Middle frontal gyrus (tissue), 1 donor: ENCODE data around the gene PCNT.

Experiments used
- DNase-seq: peaks from one replicate; pipeline ENCODE4 v3.0.0-alpha.2; 2015; ENCODE audit warnings: low spot score; ENCODE audit errors: extremely low spot score

PCNT gene

DNA sequence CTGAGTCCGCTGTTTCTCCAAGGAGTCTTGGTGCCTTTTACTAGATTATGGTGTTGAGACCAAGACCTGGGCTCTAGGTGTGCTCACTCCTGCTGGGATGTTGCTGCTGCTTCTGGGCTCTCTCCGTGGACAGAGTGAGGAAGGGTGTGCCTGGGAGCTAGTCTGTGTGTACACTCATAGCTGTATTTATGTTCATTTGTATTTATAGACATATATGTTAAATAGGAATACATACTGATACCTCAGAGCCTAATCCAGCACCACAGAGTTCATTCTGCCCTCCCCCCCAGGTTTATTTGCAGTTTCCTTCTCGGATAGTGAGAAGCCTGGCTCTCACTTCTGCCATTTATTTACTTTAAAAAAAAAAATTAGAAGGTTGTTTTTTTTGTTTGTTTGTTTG is 12.6 kb downstream of the PCNT start:
- DNase-seq = no peak

DNA sequence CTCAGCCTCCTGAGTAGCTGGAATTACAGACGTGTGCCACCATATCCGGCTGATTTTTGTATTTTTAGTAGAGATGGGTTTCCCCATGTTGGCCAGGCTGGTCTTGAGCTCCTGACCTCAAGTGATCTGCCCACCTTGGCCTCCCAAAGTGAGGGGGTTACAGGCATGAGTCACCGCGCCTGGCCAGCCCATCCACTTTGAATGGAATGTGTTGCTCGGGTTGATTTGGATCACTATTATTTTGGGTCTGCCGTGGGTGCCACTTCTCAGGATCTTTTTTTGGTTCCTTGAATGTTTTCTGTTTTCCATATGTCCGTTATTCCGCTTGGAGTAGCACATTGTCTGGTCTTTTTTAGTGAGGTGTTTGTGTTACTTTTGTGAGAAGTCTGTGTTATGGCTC is 17.0 kb downstream of the PCNT start:
- no peak for DNase-seq

DNA sequence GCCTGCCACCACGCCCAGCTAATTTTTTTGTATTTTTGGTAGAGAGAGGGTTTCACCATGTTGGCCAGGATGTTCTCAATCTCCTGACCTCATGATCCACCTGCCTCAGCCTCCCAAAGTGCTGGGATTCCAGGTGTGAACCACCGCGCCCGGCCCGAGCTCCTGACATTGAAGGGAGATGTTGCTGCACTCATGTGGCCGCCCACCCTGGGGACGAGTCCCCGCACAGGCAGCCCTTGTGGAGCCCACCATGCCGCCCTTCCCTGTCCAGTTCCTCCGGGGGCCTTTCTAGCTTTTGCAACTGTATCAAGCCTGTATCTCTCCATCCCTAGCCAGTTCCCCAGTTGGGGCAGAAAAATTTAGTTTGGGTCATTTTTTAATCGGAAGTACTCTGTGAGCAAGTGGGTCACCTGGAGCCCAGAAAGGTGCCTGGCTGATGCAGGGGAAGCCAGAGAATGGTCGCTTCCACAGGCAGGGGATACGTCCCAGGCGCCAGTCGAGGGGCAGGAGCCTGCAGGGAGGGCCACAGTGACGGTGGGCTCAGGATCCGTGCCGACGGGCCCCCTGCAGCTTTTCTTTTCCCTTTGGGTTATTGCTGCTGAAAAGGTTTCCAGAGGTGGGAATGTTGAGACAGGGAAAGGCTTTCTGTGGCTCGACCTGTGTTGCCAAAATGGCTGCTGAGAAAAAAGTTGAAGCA is 20.4 kb downstream of the PCNT start:
- no peak for DNase-seq

DNA sequence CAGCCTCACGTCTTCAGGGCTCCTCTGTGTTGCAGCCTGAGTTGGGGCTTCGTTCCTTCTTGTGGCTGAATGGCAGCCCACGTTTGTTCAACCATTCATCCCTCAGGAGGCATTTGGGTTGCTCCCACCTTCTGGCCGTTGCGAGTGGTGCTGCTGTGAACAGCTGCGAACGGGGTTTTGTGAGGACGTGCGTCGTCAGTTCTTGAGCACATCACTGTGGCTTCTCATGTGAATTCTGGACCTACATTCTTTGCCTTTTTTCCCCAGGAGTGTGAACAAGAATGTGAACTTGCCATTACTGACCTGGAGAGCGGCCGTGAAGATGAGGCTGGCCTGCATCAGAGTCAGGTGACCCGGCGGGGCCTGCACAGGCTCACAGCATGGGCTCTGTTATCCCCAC is 21.9 kb downstream of the PCNT start:
- no peak for DNase-seq

DNA sequence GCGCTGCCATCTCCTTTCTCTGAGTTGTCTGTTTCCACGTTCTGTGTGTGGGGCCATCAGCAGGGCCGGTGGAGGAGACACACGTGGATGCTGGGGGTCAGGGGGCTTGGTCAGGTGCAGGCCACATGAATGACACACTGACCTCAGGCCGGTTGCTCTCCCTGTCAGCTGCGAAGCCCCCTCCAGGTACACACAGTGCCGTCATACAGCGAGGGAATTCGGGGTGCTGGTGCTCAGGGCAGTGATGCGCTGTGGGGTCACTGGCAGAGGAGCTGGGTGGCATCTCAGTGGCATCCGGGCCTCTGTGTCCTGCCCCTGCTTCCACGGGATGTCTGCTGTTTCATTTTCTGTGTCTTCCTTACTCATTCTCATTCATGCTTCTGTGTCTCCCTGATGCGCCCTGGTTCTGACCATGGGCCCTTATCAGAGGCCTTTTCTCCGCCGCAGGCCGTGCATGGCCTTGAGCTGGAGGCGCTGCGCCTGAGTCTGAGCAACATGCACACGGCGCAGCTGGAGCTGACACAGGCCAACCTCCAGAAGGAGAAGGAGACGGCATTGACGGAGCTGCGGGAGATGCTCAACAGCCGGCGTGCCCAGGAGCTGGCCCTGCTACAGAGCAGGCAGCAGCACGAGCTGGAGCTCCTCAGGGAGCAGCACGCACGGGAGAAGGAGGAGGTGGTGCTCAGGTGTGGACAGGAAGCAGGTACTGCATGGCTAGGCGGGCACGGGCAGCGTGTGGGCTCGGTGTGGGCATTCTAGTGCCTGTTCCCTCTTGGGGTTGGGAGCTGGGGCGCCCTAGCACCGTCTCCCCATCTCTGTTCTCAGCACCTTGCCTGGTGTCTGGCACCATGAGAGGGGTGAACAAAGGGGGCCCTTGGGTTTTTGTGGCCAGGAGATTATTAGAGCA is 22.6 kb downstream of the PCNT start:
- no peak for DNase-seq

DNA sequence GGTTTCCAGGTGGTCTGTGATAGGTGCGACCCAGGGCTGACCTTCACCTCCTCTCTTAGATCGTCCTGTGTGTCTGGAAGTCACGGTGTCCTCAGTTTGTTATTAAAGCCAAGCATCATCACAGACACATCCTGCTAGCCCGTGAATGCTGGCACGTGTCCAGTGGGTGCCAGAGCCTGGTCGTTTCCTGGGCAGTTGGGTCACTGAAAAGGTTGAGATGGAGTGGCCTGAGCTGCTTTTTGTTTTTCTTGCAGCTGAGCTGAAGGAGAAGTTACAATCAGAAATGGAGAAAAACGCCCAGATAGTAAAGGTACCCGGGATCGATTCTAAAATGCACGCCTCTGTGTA is 23.2 kb downstream of the PCNT start:
- no peak for DNase-seq

DNA sequence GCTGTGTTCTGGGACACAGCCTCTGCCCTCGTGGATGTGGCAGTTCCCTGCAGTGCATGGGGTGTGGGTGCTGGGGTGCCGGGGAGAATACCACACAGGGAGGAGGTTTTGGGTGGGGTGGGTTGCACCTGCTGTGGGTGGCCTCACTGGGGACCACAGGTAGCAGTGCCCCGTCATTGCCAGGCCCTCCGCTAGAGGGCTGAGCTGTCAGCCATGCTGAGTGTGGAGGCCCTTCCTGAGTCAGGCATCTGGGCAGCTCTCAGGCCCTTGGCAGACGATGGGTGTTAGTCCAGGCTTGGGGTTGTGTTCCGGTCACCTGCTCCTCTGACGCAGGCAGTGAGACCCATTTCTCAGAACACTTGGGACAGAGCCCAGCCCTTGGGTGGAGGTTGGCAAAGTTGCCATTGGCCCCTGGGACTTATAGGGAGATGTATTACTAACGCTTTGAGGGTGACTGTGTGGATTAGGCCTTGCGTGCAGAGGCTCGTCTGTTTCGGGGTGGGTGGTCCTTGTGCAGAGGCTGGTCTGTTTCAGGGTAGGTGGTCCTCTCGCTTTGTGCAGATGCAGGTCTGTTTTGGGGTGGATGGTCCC is 23.9 kb downstream of the PCNT start:
- DNase-seq = no peak

DNA sequence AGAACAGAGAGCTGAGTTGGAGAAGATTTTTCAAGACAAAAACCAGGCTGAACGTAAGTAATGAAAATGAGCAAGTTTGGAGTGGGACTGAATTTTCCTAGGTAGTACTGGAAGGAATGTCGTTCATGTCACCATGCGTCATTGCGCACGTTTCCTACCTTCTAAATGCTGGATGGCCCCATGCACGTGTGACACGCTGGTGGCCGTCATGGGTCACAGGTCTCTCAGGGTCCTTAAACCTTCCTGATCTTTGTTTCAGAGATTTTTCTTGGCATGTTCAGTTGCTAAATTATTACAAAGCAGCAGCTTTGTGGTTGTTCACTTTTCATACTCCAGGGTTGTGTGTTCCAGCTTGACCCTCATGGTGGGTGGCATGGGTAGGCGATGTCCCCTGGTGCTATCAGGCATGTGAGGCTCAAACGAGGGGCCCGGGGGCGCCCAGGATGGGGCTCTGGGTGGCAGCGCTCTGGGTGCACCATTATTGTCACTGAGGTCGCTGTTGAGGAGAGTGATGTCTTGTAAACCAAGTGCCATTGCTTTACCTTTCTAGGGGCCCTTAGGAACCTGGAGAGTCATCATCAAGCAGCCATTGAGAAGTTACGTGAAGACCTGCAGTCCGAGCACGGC is 25.3 kb downstream of the PCNT start:
- DNase-seq = no peak

DNA sequence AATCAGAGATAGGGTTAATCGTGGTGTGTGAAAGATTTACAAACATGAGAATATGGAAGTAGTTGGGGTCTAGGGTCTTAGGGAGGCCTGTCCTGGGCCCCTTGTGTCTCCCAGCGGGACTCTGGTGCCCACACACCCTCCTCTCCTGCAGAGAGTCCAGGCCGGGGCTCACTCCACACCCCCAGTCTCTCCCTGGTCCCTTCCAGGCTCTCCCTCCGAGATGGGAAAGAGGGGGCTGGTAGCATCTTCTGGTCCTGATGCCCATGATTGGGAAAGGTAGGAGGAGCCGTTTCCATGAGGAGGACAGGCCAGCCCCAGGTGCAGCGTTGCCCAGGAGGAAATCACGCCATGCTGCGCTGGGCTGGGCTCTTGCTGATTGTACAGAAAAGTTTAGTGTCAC is 26.6 kb downstream of the PCNT start:
- no peak for DNase-seq

DNA sequence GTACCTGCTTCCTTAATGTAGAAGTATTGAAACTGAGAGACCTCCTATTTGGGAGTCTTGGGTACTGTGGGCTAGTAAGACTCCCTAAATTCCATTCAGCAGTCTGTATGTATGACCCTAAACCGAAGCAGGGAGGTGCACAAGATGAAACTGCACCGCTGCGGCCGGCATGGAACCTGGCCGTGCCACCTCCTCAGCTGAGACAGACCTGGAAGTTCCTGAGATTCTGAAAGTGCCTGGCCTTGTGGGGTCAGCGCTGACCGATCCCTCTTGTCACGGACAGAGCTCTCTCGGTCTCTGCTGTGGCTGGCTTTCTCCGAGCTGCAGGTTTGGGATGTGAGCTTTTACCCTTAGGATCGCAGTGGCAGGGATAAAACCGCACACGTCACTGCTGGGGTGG is 27.0 kb downstream of the PCNT start:
- DNase-seq = no peak

DNA sequence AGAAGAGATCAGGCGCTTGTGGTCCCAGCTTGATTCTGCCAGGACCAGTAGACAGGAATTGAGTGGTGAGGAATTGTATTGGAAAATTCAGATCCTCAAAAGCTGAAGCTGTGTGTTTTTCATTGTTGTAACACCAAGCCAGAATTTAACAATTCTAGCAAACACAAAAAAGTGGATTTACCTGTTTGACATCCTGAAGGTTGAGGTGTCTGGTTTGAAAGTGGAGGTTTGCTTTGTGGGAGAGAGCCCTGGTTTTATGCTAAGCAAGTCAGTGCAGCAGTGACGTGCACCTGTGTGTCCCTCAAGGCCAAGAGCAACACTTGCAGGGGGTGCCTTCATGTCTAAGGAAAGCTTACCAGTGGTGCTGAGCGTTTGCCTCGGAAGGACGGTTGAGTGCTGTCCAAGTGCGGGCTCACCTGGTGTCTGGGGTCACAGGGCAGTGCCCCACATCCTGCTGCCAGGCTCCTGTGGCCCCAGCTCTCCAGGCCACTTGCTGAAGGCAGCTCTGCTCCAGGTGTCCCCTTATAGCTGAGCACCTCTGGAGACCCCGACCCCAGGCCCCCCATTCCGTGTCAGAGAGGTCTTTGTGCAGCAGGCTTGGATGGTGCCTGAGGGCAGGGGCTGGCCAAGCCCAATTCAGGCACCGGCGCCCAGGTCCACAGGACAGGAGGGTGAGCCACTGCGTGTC is 27.7 kb downstream of the PCNT start:
- no peak for DNase-seq

DNA sequence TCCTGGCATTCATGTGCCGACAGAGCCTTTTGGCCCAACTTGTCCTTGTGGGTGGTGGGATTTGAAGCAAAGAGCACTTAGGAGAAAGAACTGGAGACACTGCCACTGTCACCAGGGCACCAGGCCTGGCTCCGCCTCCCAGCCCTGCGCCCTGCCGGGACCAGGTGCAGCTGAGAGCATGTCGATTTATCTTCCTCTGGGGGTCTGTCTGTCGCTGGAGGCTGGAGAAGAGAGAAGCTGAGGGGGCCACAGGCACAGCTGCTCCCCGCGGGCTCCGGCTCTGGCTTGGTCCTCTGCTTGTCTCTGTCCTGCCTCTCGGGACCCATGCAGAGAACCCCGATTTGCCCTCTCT is 28.2 kb downstream of the PCNT start:
- no peak for DNase-seq

DNA sequence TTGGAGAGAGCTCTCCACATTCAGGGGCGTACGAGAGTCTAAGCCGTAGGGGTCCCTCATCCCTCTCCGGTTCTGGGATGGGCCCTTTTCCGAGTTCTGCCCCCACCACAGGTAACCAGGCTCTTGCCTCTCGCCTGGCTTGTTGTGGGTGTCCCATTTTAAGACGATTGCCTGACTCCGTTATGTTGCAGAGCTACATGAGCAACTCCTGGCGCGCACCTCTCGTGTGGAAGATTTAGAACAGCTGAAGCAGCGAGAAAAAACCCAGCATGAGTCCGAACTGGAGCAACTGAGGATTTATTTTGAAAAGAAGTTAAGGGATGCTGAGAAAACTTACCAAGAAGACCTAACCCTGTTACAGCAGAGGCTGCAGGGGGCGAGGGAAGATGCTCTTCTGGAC is 29.0 kb downstream of the PCNT start:
- DNase-seq = no peak

DNA sequence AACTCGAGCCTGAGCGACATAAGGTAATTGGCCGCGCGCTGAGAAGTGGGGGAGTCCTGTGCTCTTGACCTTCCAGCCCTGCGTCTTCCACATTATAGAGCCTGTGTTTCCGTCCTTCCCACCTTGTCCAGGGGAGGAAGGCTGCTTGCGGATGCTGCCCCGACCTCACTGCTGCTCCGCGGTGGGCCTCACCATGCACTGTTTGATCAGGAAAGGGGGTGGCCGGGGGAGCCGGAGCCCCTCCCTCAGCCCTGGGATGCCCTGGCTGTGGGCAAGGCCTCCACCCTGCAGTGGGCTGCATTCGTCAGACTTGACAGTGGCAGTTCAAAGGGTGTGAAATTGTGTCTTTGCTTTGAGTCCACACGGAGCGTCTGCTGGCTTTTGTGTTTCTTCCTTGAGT is 30.1 kb downstream of the PCNT start:
- no peak for DNase-seq

DNA sequence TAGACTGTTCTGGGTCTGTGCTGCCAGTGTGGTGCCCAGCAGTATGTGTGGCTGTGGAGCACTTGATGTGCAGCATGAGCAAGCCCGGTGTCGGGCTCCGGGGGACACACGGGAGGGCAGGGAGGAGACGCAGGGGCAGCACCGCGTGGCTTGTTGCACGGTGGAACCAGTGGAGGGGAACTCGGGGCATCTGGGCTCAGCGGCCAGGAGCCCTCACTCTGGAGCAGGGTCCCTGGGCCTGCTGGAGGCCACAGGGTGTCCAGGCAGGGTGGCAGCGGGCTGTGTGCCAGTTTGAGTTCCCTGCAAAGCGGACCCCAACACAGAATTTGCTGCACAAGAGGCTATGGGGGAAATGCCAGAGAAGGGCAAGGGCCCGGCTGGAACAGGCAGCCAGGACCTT is 30.6 kb downstream of the PCNT start:
- DNase-seq = no peak

DNA sequence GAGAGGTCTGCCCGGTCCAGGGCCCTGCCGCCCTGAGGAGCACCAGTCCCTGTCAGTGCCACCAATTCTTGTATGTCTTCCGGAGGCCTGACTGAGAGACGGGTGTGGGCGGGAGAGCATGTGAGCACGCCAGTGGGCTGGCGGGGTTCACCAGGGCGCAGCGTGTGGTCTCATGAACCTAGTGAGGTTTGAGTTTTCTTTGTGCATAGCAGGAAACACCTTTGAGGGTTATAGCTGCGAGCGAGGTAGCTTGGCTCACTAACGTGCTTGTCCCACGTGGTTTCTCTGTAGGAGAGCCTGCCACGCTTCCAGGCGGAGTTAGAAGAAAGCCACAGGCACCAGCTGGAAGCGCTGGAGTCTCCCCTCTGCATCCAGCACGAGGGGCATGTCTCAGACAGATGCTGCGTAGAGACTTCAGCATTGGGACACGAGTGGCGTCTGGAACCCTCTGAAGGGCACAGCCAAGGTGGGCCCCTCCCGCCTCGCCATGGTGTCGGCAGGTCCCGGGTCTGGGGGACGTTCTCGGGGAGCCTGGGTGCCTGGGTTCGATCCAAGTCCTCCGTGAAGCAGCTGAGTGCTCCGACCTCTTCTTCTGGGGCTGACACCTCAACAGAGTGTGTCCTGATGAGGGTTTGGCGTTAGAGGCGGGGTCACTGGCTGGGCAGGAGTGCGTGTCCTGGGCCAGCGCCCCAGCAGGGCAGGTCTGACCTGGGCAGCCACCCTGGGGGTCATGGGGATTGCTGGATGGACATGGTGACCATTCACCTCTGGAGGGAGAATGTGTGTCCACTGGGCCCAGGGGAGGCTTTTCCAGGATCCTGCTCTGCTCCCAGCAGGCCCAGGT is 31.4 kb downstream of the PCNT start:
- DNase-seq = no peak

DNA sequence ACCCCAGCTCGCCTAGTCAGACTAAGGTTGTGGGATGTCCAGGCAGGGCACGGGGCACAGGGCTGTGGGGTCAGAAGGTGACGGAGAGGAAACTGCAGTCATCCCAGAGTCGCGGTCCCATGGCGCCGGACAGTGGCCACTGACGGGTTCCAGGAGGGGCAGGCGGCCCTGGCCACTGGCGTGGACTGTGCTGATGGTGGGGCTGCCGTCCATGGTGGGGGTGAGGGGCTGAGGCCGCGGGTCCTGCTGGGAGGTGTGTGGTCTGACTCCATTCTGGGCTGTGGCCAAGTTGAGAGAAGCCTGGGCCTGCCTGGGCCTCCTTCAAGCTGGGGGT is 32.0 kb downstream of the PCNT start:
- no peak for DNase-seq

DNA sequence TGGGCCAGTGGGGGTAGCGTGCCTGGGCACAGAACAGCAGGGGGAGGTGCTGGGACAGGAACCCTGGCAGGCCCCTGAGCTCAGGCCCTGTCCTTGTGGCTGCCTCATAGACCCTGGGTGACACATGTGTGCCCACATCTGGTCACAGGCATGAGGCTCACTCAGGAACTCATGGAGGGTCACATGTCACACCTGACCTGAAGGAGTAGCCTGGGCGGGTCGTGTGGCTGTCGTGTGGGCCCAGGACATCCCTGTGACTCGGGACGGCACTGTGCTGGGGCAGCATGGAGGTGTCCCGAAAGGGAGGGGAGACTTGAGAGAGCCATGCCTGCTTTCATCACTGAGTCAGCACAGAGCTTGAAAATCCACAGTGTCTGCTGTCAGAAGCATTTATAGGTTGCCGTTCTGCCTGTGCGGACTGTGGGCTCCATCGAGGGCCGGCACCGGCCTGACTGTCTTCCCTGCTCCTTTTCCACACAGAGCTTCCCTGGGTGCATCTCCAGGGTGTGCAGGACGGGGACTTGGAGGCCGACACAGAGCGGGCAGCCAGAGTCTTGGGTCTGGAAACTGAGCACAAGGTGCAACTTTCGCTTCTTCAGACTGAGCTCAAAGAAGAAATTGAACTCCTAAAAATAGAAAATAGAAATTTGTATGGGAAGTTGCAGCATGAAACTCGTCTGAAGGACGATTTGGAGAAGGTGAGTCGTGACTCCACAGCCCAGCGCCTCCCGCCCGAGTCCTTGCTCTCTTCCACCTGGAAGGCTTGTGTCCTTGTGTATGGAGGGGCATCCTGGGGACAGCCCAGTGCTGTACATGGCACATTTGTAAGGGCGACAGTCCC is 32.8 kb downstream of the PCNT start:
- DNase-seq = no peak

DNA sequence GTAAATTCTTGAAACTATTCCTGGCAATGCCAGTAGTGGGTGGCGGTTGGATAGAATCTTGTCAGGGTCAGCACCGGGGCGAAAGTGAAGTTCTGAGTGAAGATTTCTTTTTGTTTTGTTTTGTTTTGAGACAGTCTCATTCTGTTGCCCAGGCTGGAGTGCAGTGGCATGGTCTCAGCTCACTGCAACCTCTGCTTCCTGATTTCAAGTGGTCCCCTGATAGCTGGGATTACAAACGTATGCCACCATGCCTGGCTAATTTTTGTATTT is 33.3 kb downstream of the PCNT start:
- DNase-seq = no peak

DNA sequence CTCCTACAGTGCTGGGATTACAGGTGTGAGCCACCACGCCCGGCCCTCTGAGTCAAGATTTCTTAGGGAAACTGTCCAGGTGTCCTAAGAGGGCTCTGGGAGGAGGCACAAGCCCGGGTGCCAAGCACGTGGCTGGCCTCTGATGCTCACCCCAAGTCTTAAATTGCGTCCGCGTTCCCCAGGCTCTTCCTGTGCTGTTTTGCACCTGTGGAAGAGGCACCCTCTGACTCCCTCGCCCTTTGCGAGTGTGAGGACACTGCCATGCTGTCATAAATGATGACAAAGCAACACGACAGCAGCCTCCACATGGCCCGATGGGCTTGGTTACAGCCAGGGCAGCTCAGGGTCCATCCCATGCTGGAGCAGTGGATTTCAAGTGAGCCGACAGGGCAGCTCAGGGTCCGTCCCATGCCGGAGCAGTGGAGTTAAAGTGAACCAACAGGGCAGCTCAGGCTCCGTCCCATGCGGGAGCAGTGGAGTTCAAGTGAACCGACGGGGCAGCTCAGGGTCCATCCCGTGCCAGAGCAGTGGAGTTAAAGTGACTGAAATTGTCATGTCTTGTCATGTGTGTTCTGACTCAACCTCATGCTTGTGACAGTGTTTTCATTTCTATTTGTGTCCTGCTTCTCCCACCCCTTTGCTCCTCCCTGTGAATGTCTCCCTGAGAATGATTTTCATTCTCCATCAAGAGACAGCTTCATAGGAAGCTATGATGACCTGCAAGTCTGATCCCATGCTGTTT is 33.9 kb downstream of the PCNT start:
- DNase-seq = no peak
